Measurements from ENCODE around the gene ZNF705A. TPM values are rescaled to one million over a fixed set of nuclear protein-coding genes. Genes with fewer than 3 reads are reported as not detected.
A peak's percentile ranks its signal among the peaks of the same experiment; 100 is the strongest.
"Not testable (repeated sequence)": the region's sequence is repeated elsewhere in the genome, so short reads cannot be mapped to it uniquely, and the experiment has no call there.

The ZNF705A gene
- total RNA-seq, 1 donor from 2014 or later = not detected

GRCh38 chr12:8156416-8156815 is 399 bp upstream of the ZNF705A start:
- FAIRE-seq (no peak), DNase-seq (ENCODE audit: low read depth) (no peak)
- Histone ChIP-seq H3K9ac (ENCODE audit: low read length) (peak overlapping the region; percentile 29), H3K4me3 (ENCODE audit: insufficient read depth, low read depth, low read length) (no peak overlapping the region), H3K36me3 (ENCODE audit: insufficient read depth, low read length) (no peaks in the 10 kb centered on the region), H3K79me2 (ENCODE audit: insufficient read depth, low read length) (no peaks in the 10 kb centered on the region), H3K4me2 (ENCODE audit: low read length) (peak overlapping the region; percentile 68), H3K4me1 (ENCODE audit: insufficient read depth, low read length) (peaks cover 12% of the 10 kb centered on the region), H2AFZ (ENCODE audit: low read depth, low read length) (peak overlapping the region; percentile 25), H3K27me3 (ENCODE audit: insufficient read depth, low read length) (no peaks in the 10 kb centered on the region), H3K27ac (ENCODE audit: low read depth, low read length) (peak overlapping the region; percentile 65), H3K9me3 (ENCODE audit: insufficient read depth, low read depth, low read length) (no peaks in the 10 kb centered on the region), H4K20me1 (ENCODE audit: insufficient read depth, low read length) (no peaks in the 10 kb centered on the region)
- H3K27me3 Mint-ChIP-seq (ENCODE audit: low read depth, unreplicated experiment) = no peaks in the 10 kb centered on the region
- no peaks in the 10 kb centered on the region for H3K36me3 Mint-ChIP-seq (ENCODE audit: low read depth, unreplicated experiment)
- TF ChIP-seq CTCF (IDR thresholded peaks at IDR 0.05; ENCODE audit: insufficient read depth, low read depth, low read length) (no peak), EZH2 (IDR thresholded peaks at IDR 0.05; ENCODE audit: insufficient read depth, low read length) (no peak)
- H3K27ac Mint-ChIP-seq (ENCODE audit: unreplicated experiment) = peak overlapping the region; percentile 86
- peaks cover 29% of the 10 kb centered on the region for H3K4me1 Mint-ChIP-seq (ENCODE audit: low read depth, unreplicated experiment)
- H3K4me3 Mint-ChIP-seq (ENCODE audit: unreplicated experiment) = no peak overlapping the region
- peaks cover 6% of the 10 kb centered on the region for H3K9me3 Mint-ChIP-seq (ENCODE audit: unreplicated experiment)

- H3K27me3 ChIP-seq (ENCODE audit: insufficient read depth, low read length) = no peaks in the 10 kb centered on the region
- H3K4me1 ChIP-seq (ENCODE audit: insufficient read depth, low read length) = peaks cover 12% of the 10 kb centered on the region
- H3K9ac ChIP-seq (ENCODE audit: low read length) = peak overlapping the region; percentile 22
- H3K4me2 ChIP-seq (ENCODE audit: low read length) = peak overlapping the region; percentile 68
- H2AFZ ChIP-seq (ENCODE audit: low read depth, low read length) = peak overlapping the region; percentile 25
- FAIRE-seq = no peak
- no peaks in the 10 kb centered on the region for H3K9me3 ChIP-seq (ENCODE audit: insufficient read depth, low read depth, low read length)
- no peak for DNase-seq (ENCODE audit: low read depth)
- H3K36me3 ChIP-seq (ENCODE audit: insufficient read depth, low read length) = no peaks in the 10 kb centered on the region
- no peak overlapping the region for H3K4me3 Mint-ChIP-seq (ENCODE audit: unreplicated experiment)
- peak overlapping the region; percentile 65 for H3K27ac ChIP-seq (ENCODE audit: low read depth, low read length)
- no peaks in the 10 kb centered on the region for H3K27me3 Mint-ChIP-seq (ENCODE audit: low read depth, unreplicated experiment)
- peaks cover 4% of the 10 kb centered on the region for H3K9me3 Mint-ChIP-seq (ENCODE audit: unreplicated experiment)
- H4K20me1 ChIP-seq (ENCODE audit: insufficient read depth, low read length) = no peaks in the 10 kb centered on the region
- no peak overlapping the region for H3K4me3 ChIP-seq (ENCODE audit: insufficient read depth, low read depth, low read length)
- TF ChIP-seq EZH2 (IDR thresholded peaks at IDR 0.05; ENCODE audit: insufficient read depth, low read length) = no peak
- no peak for TF ChIP-seq CTCF (IDR thresholded peaks at IDR 0.05; ENCODE audit: insufficient read depth, low read depth, low read length)
- peaks cover 31% of the 10 kb centered on the region for H3K4me1 Mint-ChIP-seq (ENCODE audit: low read depth, unreplicated experiment)
- H3K36me3 Mint-ChIP-seq (ENCODE audit: low read depth, unreplicated experiment) = no peaks in the 10 kb centered on the region
- H3K79me2 ChIP-seq (ENCODE audit: insufficient read depth, low read length) = no peaks in the 10 kb centered on the region
- H3K27ac Mint-ChIP-seq (ENCODE audit: unreplicated experiment) = peak overlapping the region; percentile 86
These were observed 826 bp downstream of the ZNF705A start for GRCh38 chr12:8157484-8158198.

- not testable (repeated sequence) for H3K79me2 ChIP-seq (ENCODE audit: insufficient read depth, low read length); H3K27ac ChIP-seq (ENCODE audit: low read depth, low read length); H3K4me3 Mint-ChIP-seq (ENCODE audit: unreplicated experiment); H3K4me3 ChIP-seq (ENCODE audit: insufficient read depth, low read depth, low read length); H3K9me3 Mint-ChIP-seq (ENCODE audit: unreplicated experiment); DNase-seq (ENCODE audit: low read depth); H3K9ac ChIP-seq (ENCODE audit: low read length); FAIRE-seq; H3K9me3 ChIP-seq (ENCODE audit: insufficient read depth, low read depth, low read length); H3K4me2 ChIP-seq (ENCODE audit: low read length); H3K27ac Mint-ChIP-seq (ENCODE audit: unreplicated experiment); H3K27me3 Mint-ChIP-seq (ENCODE audit: low read depth, unreplicated experiment); H3K27me3 ChIP-seq (ENCODE audit: insufficient read depth, low read length); H3K36me3 ChIP-seq (ENCODE audit: insufficient read depth, low read length); H3K36me3 Mint-ChIP-seq (ENCODE audit: low read depth, unreplicated experiment); H4K20me1 ChIP-seq (ENCODE audit: insufficient read depth, low read length); H3K4me1 ChIP-seq (ENCODE audit: insufficient read depth, low read length); H3K4me1 Mint-ChIP-seq (ENCODE audit: low read depth, unreplicated experiment); H2AFZ ChIP-seq (ENCODE audit: low read depth, low read length)
These were observed 16.1 kb downstream of the ZNF705A start for GRCh38 chr12:8172911-8173310.

All from astrocyte (in vitro differentiated cells and primary cell).